Measurements from ENCODE around the gene ARPC2. TPM values are rescaled to one million over a fixed set of nuclear protein-coding genes. Genes with fewer than 3 reads are reported as not detected.

ARPC2 gene
- polyA plus RNA-seq, 1 donor from 2014 or later, result 167 TPM

DNA sequence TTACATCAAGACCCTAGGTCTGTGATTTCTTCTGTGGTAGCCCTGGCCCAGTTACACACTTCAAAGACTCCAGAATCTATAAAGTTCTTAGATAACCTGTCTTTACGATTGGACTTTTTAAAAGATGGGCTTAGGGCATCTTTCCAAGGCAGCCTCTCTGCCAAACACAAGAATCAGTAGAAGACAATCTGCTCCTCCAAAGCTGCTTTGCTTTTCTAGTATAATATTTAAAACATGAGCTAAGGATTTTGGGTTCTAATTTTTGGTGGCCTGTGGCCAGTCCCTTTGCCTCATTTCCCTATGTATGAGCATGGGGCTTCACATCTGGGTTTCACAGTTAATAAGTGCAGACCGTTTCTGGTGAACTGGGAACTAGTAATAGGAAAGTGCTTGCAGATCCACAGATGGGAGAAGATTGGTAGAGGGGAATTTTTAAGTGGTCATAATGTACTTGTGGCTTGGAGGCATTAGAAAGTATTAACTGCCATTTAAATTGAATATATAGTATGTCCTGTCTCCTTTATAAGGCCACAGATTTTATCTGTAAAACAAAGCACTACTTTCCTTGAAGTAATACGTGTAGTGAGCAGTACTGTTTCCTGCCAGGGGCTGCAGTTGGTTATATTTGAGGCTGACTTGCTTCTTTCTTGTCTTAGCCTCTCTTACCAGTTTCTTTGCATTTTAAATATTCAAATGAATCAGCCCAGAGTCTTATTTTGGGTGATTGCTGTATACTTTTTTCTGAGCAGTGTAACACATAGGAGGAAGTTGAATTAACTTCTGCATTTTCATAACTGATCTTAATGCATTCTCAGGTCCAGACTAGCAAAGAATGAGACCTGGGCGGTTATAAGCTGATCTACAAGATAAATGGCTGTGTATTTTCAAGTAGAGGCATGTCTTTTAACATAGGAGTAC, 1.5 kb downstream of the ARPC2 start:
- peak overlapping the region; percentile 95 for H3K9ac ChIP-seq (ENCODE audit: low read length)
- H3K36me3 ChIP-seq (ENCODE audit: insufficient read depth, low read length), result no peaks in the 10 kb centered on the region
- H3K79me2 ChIP-seq (replicated peaks; ENCODE audit: insufficient read depth, low read length), result peaks cover 64% of the 10 kb centered on the region
- TF ChIP-seq, protein P1, sequence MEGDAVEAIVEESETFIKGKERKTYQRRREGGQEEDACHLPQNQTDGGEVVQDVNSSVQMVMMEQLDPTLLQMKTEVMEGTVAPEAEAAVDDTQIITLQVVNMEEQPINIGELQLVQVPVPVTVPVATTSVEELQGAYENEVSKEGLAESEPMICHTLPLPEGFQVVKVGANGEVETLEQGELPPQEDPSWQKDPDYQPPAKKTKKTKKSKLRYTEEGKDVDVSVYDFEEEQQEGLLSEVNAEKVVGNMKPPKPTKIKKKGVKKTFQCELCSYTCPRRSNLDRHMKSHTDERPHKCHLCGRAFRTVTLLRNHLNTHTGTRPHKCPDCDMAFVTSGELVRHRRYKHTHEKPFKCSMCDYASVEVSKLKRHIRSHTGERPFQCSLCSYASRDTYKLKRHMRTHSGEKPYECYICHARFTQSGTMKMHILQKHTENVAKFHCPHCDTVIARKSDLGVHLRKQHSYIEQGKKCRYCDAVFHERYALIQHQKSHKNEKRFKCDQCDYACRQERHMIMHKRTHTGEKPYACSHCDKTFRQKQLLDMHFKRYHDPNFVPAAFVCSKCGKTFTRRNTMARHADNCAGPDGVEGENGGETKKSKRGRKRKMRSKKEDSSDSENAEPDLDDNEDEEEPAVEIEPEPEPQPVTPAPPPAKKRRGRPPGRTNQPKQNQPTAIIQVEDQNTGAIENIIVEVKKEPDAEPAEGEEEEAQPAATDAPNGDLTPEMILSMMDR (IDR thresholded peaks at IDR 0.05; ENCODE audit: poor library complexity, severe bottlenecking), result no peak
- TF ChIP-seq SMC3 (conservative IDR thresholded peaks at IDR 0.05; ENCODE audit: poor library complexity), result no peak
- no peak for TF ChIP-seq RAD21 (conservative IDR thresholded peaks at IDR 0.05)
- TF ChIP-seq POLR2AphosphoS5 (IDR thresholded peaks at IDR 0.05), result no peak
- TF ChIP-seq, protein P2, sequence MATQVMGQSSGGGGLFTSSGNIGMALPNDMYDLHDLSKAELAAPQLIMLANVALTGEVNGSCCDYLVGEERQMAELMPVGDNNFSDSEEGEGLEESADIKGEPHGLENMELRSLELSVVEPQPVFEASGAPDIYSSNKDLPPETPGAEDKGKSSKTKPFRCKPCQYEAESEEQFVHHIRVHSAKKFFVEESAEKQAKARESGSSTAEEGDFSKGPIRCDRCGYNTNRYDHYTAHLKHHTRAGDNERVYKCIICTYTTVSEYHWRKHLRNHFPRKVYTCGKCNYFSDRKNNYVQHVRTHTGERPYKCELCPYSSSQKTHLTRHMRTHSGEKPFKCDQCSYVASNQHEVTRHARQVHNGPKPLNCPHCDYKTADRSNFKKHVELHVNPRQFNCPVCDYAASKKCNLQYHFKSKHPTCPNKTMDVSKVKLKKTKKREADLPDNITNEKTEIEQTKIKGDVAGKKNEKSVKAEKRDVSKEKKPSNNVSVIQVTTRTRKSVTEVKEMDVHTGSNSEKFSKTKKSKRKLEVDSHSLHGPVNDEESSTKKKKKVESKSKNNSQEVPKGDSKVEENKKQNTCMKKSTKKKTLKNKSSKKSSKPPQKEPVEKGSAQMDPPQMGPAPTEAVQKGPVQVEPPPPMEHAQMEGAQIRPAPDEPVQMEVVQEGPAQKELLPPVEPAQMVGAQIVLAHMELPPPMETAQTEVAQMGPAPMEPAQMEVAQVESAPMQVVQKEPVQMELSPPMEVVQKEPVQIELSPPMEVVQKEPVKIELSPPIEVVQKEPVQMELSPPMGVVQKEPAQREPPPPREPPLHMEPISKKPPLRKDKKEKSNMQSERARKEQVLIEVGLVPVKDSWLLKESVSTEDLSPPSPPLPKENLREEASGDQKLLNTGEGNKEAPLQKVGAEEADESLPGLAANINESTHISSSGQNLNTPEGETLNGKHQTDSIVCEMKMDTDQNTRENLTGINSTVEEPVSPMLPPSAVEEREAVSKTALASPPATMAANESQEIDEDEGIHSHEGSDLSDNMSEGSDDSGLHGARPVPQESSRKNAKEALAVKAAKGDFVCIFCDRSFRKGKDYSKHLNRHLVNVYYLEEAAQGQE (IDR thresholded peaks at IDR 0.05; ENCODE audit: borderline replicate concordance), result no peak
- TF ChIP-seq MXI1 (conservative IDR thresholded peaks at IDR 0.05; ENCODE audit: poor library complexity, severe bottlenecking), result no peak
- no peak for TF ChIP-seq EP300 (conservative IDR thresholded peaks at IDR 0.05; ENCODE audit: poor library complexity, severe bottlenecking)
- TF ChIP-seq TAF1 (IDR thresholded peaks at IDR 0.05; ENCODE audit: low read depth), result no peak
- TF ChIP-seq EZH2 (IDR thresholded peaks at IDR 0.05; ENCODE audit: borderline replicate concordance, insufficient read depth, low read length, poor library complexity, severe bottlenecking), result no peak
- no peaks in the 10 kb centered on the region for H3K9me3 ChIP-seq (ENCODE audit: low read length)
- peaks cover 8% of the 10 kb centered on the region for H4K20me1 ChIP-seq (ENCODE audit: insufficient read depth)
- H2AFZ ChIP-seq (ENCODE audit: low read depth, low read length), result no peak overlapping the region
- H3K27me3 ChIP-seq (ENCODE audit: insufficient read depth, low read depth, low read length), result no peaks in the 10 kb centered on the region
- H3K4me2 ChIP-seq (ENCODE audit: low read length), result peak overlapping the region; percentile 90
- no peaks in the 10 kb centered on the region for H3K9me2 ChIP-seq (ENCODE audit: insufficient read depth, low read length)
- H3K27ac ChIP-seq (ENCODE audit: low read length), result peak overlapping the region; percentile 99
- H3K4me3 ChIP-seq (ENCODE audit: low read length), result peak overlapping the region; percentile 86
- H3F3A ChIP-seq (ENCODE audit: insufficient read depth, low read length, poor library complexity, severe bottlenecking), result peaks cover 6% of the 10 kb centered on the region

DNA sequence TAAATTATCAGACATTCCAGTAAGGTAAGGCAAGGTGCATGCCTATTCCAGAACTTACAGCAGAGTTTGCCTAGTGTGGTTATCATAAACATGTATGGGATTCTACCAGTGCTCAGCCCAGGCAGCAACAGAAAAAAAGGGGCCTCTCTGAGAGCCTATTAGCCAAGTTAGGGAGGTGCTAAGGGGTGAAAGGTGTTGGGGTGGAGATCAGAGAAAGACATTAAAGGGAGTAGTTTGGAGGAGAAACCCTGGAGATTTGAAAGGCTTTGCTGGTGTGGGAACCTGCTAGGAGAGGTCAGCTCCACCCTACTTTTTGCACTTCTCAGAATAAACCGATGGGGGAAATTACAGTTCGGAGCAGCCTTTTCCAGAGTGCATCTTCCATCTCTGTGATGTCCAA, 2.9 kb downstream of the ARPC2 start:
- Histone ChIP-seq H3K27me3 (ENCODE audit: insufficient read depth, low read depth, low read length) (no peaks in the 10 kb centered on the region), H3F3A (ENCODE audit: insufficient read depth, low read length, poor library complexity, severe bottlenecking) (peaks cover 6% of the 10 kb centered on the region), H3K9ac (ENCODE audit: low read length) (no peak overlapping the region), H3K4me3 (ENCODE audit: low read length) (peak overlapping the region; percentile 86), H3K27ac (ENCODE audit: low read length) (no peak overlapping the region), H4K20me1 (ENCODE audit: insufficient read depth) (peaks cover 8% of the 10 kb centered on the region), H3K36me3 (ENCODE audit: insufficient read depth, low read length) (no peaks in the 10 kb centered on the region), H3K4me2 (ENCODE audit: low read length) (no peak overlapping the region), H3K9me3 (ENCODE audit: low read length) (no peaks in the 10 kb centered on the region), H3K79me2 (replicated peaks; ENCODE audit: insufficient read depth, low read length) (peaks cover 75% of the 10 kb centered on the region), H2AFZ (ENCODE audit: low read depth, low read length) (no peak overlapping the region), H3K9me2 (ENCODE audit: insufficient read depth, low read length) (no peaks in the 10 kb centered on the region)
- TF ChIP-seq MXI1 (conservative IDR thresholded peaks at IDR 0.05; ENCODE audit: poor library complexity, severe bottlenecking), result no peak
- no peak for TF ChIP-seq EZH2 (IDR thresholded peaks at IDR 0.05; ENCODE audit: borderline replicate concordance, insufficient read depth, low read length, poor library complexity, severe bottlenecking)
- no peak for TF ChIP-seq SMC3 (conservative IDR thresholded peaks at IDR 0.05; ENCODE audit: poor library complexity)
